GM12801 (cell line): ENCODE results near the gene TLE1.

ENCODE experiments used
- TF ChIP-seq, protein P1 (sequence below): IDR thresholded peaks from one replicate; pipeline ENCODE4 v1.5.1; 2011; ENCODE audit warnings: control low read depth; ENCODE audit not compliant: insufficient read length; ENCODE audit errors: extremely low read depth

TLE1 gene

DNA sequence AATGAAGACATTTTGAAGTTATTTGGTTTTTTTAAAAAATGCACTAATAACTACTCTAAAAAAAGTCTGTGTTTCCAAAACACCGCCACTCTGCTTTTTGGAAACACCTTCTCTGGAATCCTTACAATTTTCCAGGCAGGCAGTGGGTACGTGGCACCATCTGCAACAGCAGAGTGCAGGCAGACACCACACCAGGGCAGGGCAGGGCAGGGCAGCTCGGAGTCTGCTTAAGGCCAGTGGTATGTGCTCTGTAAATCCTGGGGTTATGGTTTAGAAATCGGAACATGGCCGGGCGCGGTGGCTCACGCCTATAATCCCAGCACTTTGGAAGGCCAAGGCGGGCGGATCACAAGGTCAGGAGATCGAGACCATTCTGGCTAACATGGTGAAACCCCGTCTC is 97.6 kb downstream of the TLE1 start:
- TF ChIP-seq, protein P1, sequence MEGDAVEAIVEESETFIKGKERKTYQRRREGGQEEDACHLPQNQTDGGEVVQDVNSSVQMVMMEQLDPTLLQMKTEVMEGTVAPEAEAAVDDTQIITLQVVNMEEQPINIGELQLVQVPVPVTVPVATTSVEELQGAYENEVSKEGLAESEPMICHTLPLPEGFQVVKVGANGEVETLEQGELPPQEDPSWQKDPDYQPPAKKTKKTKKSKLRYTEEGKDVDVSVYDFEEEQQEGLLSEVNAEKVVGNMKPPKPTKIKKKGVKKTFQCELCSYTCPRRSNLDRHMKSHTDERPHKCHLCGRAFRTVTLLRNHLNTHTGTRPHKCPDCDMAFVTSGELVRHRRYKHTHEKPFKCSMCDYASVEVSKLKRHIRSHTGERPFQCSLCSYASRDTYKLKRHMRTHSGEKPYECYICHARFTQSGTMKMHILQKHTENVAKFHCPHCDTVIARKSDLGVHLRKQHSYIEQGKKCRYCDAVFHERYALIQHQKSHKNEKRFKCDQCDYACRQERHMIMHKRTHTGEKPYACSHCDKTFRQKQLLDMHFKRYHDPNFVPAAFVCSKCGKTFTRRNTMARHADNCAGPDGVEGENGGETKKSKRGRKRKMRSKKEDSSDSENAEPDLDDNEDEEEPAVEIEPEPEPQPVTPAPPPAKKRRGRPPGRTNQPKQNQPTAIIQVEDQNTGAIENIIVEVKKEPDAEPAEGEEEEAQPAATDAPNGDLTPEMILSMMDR: no peak

DNA sequence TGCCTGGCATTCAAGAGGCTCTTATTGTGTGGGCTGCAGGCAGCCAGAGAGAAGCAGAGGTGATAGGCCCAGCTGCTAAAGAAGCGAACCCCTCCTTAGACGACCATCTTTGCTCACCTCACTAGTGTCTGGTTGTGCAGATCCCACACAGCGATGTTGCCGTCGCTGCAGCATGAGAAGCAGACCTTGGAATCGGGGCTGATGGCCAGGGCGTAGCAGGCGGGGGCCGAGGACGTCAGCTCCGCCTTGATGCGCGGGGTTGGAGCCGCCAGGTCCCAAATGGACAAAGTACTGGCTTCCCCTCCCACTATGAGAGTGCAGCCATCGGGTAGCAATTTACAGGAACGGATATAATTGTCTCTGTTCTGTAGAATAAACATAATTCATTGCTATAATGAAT is 98.7 kb downstream of the TLE1 start:
- TF ChIP-seq, protein P1: no peak

DNA sequence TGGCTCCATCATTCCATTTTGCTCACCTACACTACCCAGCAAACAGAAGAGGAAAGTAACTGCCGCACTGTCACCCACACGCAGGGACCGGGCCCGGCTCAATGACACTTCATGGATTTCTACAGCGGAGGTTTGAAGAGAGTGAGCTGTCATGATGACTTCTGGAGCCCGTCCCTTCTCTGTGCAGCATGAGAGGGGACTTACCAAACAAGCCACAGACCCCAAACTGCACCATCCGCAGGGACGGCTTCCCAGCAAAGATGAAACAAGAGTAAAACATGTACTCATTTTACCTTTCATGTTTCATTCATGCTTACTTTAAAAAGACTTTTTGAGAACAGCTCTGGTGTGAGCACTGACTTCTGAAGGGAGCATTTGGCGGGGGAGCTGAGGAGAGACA is 99.5 kb downstream of the TLE1 start:
- TF ChIP-seq, protein P1: no peak

DNA sequence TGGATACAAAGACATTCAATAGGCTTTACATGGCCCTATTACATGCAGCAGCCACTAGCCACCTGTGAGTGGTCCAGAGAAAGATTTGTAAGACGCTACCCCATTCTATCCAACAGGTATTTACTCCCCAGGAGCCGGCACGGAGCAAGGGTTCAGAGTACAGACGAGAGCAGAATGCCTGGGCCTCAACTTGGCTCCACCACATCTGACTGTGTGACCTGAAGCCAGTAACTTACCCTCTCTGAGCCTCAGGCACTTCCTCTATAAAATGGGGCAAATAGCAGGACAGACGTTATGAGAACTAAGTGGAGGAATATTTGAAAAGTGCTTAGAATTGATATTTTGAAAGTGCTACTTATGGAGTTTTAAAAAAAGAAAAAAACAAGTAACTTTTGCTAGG is 100.0 kb downstream of the TLE1 start:
- TF ChIP-seq, protein P1: no peak

DNA sequence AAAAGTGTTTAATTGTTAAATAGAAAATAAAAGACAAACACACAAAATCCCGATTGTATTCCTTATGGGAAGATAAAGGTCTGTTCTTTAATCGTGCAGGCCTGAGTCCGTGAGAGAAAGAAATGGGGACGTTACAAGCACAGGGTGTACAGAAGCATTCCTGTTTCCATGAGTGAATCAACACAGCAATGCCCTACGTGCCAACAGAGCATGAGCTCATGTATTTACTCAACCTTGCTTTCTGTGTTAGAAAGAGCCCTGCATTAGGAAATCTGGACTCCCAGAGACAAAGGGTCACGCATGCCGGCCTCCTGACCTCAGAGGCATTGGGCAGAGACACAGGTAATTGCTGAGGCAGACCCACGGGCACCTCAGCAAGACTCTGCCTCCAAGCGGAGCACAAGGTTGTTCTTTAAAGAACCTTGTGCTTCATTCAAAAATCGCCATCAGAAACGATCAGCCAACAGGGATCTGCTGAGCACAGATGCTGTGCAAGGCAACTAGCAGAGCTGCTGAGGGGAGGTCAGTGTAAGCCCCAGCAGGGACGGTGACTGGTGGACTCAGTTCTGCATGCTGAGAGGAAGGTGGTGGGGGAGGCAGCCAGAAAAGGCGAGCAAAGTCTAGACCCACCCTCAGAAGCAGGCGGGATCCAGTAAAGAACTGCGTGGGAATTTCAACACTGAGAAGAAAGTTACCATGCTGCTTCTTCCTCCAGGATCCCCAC is 101.0 kb downstream of the TLE1 start:
- TF ChIP-seq, protein P1: no peak

DNA sequence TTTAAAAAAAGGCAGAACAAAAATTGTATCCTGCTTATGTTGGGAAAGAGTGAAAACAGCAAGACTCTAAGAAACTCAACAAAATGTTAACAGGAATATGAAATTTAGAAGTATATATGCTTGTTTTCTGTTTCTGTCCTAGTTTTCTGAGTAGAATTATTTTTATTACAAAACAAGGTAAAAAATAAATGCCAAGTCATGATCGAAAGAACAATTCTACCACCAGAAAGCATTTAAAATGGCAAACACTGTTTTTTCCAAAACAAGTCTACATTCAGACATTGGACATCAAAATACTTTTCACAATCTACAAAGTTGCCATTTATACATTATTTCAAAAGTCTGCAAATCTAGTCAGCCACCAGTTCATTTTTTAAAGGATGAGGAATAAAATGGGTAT is 102.6 kb downstream of the TLE1 start:
- TF ChIP-seq, protein P1: no peak

DNA sequence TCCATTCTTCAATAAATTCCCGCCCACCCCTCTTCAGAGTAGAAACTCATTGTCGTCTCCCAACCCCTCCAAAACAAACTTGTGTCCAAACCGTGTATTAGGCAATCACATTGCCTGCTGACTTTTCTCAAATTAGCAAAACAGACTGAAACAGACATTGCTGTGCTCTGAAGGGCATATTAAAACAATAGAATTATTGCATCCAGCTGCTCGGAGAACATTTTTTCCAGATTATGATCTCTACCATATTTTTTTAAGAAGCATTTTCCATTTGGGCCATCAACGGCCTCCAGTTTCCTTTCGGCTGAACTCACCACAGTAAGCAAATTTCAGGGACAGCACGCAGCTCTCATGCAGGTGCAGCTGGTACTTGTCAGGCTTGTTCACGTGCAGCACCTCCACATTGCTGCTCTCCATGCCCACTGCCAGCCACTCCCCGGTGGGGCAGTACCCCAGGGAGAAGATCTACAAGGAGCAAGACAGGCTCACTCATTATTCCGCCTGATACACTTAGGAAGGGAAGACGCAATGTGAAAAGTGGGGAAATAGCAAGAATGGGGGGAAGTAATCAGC is 104.1 kb downstream of the TLE1 start:
- TF ChIP-seq, protein P1: no peak

DNA sequence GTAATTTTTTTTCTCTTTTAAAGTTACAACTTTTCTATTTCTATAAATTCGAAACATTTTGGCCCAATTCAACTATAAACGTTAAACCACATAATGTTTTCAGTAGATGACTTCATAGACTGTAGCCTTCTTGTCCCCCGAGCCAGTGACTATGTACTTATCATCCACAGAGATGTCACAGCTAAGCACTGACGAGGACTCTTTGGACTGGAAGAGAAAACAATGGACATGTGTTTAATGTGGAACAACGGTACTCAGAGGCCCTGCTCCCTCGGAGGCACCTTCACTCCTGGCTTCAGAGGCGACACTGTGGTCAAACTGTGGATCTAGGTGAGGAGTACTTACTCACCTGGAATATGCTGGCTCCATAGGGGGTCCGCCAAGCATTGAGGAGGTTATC is 105.2 kb downstream of the TLE1 start:
- TF ChIP-seq, protein P1: no peak
